Myocyte (in vitro differentiated cells): ENCODE measurements around the gene TCF3. TPM values are rescaled to one million over a fixed set of nuclear protein-coding genes. Genes with fewer than 3 reads are reported as not detected.

Experiments
- DNase-seq: peaks from one replicate; pipeline ENCODE4 v3.0.0-alpha.2; 2012; ENCODE audit warnings: low read depth
- total RNA-seq: library from RNA; depleted of rRNA; stranded (reverse); fragments of >200 nt; gene quantifications from 2 replicates; pipeline ENCODE4 v1.2.3, GENCODE V29; 2014

The TCF3 gene
- total RNA-seq, 1 donor from 2014 or later: 124 TPM

DNA sequence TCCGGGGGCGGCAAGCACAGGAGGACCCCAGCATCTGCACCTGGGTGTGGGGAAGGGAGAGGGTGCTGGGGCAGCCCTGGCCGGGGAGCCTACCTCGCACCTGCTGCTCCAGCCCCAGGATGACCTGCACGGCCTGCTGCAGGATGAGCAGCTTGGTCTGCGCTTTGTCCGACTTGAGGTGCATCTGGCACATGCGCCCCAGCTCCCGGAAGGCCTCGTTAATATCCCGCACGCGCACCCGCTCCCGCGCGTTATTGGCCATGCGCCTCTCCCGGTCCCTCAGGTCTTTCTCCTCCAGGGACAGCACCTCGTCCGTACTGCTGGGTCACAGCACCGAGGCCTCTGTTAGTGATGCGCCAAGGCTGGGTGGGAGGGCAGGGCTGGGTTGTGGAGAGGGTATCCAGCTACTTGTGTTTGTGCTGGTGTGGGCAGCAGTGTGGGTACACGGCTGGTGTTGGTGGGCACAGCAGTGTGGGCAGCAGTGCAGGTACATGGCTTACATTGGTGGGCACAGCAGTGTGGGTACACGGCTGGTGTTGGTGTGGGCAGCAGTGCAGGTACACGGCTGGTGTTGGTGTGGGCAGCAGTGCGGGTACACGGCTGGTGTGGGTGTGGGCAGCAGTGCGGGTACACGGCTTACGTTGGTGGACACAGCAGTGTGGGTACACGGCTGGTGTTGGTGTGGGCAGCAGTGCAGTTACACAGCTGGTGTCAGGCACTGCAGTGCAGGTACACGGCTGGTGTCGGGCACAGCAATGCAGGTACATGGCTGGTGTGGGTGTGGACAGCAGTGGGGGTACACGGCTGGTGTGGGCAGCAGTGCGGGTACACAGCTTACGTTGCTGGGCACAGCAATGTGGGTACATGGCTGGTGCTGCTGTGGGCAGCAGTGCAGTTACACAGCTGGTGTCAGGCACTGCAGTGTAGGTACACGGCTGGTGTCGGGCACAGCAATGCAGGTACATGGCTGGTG is 40.0 kb downstream of the TCF3 start:
- no peak for DNase-seq

DNA sequence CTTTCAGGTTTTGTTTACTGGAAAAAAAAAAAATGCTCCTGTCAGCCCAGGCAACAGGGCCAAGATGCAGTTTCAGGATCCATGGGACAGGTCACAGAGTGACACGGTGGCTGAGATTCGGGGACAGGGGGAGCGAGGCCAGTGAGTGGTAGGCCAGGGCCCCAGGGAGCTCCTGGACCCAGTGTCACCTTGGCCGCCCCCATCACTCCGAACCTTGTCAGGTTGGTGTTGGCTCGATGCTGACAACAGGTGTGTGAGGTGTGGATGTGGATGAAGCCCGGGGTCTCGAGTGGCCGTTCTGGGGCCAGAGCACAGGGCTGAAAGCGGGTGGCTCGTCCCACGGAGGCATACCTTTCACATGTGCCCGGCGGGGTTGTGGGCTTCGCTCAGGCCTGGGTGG is 41.1 kb downstream of the TCF3 start:
- DNase-seq: no peak

DNA sequence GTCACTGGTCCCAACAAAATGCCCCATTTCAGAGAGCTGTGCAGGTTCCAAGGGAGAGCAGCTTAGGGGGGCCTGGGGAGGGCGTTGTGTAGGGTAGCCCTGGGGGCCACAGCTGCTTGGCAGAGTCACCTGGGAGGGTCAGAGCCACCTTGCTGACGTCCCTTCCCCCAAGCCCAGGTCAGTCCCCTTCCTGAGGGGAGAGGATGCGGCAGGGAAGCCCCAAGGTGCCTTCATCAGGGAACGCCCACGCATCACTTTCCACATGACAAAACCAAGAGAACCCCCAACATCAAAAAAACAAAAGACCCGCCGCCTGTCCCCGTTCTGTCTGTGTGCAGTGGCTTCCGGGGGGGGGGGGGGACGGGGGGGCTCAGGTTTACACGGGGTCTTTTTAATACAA is 41.8 kb downstream of the TCF3 start:
- no peak for DNase-seq

DNA sequence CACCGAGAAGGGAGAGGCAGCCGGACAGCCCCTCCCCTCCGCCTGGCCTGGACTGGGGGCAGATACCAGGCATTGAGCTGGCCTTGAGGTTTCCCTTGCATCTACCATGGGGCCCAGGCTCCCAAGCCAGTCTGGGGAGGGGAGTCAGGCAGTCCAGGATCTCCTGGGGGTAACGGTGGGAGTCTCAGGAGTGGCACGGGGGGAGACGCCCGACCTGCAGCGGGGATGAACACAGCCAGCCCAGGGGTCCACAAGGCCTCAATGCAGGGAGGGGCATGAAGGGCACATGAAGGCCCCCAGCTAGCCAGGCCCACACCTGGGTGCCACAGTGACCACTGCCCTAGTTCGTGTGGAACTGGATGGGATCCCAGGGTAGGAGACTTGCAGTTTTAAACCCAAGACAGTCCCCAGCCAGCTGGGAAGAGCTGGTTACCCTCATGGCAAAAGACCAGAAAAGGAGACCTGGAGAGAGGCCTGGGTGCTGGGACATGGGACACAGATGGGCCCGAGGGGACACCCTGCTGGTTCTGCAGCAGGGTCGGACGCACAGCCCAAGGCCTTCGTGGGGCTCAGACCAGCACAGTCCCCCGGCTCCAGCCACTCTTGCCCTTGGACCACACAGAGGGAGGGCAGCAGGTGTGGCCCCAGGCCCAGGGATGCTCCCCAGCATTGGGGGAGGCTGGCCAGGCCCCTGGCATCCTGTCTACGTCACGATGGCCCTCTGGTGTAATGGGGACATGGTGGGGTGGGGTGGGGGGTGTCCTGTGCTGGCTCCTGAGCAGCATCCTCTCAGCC is 42.5 kb downstream of the TCF3 start:
- no peak for DNase-seq

DNA sequence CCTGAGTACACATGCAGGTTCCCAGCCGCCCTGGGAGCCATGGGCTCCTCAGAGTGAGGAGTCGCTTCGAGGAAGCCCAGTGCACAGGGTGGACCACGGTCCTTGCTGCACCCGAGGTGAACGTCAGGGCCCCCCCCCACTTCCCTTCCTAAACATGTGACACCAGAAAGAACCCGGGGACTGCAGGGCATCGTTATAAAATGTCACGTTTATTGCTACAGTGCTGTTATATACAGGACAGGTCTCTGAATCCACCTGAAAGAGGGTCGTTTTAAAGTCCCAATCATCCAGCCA is 43.4 kb downstream of the TCF3 start:
- DNase-seq: no peak

DNA sequence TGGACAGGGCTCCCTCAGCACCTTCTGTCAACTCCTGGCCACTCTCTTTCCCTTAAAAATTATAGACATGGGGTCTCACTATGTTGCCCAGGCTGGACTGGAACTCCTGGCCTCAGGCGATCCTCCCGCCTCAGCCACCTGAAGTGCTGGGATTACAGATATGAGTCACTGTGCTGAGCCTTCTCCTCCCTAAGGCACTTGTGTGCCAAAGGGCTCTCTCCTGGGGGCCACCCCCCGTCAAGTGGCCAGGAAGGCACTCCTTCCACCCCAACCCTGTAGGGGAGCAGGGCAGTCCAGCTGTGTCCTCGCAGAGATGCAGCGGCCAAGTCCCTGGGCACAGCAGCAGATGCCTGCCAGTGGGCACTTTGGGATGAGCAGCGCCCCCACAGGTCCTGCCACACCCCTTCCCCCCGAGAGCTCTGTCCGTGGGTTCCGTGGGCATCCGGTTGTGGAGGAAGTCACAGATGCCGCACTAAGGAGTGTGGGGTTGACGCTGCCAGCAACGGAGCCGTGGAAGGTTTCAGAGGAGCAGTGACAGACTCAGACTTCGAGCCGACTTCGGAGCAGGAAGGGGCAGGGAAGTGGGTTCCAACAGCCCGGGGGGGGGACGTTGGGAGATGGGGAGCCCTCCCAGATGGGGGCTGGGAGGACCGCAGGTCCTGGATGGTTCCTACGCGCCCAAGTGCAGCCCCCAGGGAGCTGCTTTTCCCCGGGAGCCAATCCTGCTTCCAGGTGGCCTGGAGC is 43.9 kb downstream of the TCF3 start:
- DNase-seq: no peak

DNA sequence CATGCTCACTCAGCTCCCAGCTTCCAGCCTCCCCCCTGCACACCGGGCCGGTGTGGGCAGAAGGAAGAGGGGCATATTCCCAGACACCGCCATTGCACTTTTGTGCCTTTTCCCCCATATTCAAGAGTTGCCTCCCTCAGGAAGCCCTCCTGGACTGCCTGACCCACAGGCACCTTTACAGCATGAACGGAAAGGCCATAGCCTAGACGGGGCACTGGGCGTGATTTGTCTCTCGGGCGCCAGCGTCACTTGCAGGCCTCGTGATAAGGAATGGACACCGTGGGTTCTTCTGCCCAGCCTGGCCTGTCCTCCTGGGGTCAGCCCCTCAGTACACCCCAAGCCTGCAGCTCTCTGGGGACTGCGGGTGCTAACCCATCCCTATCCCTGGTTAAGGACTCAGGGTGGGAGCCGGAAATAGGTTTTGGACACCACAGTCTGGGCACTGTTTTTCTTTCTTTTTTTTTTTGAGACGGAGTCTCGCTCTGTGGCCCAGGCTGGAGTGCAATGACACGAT is 46.2 kb downstream of the TCF3 start:
- no peak for DNase-seq

DNA sequence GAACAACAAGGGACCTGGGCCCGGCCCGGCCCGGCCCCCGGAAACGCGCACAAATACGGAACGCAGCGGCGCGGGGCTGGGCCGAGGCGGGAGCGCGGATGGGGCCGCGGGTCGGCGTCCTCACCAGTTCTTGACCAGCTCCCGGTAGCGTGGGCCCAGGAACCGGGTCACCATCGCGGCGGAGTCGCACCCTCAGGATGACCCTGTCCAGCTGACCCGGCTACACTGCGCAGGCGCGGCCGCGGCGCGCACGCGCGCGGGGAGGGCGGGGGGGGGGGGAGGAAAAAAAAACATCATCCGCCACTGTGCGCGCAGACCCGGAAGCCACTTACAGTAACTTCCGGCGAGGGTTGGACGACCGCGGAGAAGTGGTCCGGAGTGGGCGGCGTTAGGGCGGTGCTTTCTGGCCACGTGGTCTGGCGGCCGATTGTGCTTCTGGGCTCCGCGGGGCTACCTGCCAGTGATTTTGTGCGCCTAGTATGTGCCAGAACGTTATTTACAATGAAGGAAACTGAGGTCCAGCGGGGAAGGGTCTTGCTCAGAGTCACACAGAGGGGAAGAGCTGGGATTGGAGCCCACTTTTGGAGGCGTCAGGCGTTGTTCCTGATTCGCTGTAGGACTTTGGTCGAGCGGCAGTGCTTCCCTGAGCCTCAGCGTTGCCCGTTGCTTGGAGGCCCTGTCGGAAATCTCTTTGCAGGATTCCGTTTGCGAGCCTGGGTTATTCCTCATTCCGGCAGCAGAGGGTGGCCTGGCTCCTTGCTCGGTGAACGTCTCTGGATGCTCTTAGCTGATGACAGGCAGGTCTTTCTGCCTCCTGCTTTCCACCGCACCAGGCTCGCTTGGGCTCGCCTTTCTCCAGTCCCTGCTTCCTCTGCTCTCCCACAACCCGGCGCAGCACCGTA is 46.9 kb downstream of the TCF3 start, which contains the start of gene UQCR11:
Gene UQCR11, minus strand, starts transcription at position 227 of the 902 bp plus-strand sequence. Its CDS starts 53 bp downstream, at position 174.
- DNase-seq: peak; percentile 95

DNA sequence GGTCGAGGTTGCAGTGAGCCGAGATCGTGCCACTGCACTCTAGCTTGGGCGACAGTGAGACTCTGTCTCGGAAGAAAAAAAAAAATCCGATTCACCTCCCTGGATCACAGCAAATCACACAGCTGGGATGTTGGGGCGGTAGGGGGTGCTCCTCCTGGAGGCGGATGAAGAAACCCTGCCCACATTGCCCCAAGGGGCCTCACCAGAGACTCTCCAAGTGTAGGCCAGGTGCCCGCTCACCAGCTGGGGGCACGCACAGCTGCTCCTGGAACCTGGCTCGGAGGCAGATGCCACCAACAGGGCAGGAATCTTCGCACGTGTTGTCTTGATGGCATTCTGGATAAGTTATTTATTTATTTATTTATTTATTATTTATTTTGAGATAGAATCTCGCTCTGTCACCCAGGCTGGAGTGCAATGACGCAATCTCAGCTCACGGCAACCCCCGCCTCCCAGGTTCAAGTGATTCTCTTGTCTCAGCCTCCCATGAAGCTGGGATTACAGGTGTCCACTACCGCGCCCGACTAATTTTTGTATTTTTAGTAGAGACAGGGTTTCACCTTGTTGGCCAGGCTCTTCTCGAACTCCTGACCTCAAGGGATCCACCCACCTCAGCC is 50.2 kb downstream of the TCF3 start:
- no peak for DNase-seq

DNA sequence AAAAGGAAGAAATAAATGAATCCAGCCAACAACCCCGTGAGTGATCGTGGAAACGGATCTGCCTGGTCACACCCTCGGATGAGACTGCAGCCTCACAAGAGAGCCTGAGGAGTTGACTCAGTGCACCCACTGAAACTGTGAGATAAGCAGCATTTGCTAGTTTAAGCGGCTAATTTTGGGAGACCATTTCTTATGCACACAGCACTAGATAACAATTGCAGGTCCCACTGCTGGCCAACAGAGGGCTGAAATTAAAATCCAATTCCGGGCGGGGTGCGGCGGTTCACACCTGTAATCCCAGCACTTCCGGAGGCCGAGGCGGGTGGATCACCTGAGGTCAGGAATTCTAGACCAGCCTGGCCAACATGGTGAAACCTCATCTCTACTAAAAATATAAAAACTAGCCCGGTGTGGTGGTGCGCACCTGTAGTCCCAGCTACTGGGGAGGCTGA is 50.8 kb downstream of the TCF3 start:
- no peak for DNase-seq

DNA sequence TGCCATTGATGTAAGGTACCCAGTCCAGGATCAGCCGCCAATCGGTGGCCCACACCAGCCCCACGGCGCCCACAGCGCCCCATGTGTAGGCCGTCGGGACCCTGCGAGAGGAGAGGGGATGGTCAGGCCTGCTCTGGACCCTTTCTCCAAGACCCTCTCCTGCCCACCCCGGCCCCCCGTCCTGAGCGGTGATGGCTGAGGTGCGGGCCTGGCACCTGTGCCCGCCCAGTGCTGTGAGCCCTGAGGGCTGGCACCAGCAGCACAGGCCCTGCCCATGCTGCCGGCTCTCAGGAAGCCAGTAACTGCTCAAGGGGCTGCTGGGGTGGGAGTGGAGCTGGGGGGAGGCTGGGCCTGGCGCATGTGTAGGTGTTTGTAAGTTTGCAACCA is 53.0 kb downstream of the TCF3 start:
- no peak for DNase-seq

DNA sequence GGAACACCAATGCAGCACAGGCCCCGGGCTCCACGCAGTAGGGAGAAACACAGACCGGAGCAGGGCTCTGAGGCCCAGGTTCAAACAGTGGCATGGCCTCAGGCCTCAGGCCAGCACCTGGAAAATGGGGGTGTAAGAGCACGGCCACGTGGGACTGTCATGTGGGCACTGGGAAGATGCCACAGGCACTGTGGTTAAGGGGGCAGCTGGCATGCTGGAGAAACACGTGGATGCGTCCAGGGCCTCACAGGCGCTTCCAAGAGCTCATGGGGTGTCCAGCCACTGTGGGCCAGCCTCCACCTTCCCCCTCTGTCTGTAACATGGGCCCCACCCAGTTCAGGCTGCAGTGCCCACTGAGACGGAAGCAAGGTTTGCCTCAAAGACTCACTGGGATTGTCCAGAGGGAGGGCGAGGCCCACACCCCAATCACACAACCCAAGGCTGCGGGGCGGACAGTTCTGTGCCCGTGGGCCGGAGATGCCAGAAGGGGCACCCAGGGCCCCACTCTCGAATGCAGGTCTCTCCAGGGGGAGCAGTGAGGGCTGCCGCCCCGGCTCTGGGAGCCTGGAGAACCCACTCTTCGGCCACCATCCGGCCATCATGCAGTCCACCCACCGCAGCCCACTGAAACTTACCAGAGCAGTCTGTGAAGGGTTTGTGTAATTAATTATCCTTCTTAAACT is 53.5 kb downstream of the TCF3 start:
- DNase-seq: peak; percentile 28

DNA sequence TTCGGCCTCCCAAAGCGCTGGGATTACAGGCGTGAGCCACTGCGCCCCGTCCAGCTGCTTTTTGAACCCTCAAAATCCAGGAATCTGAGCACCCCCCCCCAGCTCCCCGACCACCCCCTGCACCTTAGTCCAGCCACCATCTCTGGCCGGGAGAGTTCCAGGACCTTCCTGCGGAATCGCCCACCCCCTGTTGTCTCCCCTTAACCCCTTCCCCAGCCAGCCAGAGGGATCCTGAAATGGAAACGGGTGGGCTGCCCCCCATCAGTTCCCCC is 59.0 kb downstream of the TCF3 start:
- DNase-seq: no peak

DNA sequence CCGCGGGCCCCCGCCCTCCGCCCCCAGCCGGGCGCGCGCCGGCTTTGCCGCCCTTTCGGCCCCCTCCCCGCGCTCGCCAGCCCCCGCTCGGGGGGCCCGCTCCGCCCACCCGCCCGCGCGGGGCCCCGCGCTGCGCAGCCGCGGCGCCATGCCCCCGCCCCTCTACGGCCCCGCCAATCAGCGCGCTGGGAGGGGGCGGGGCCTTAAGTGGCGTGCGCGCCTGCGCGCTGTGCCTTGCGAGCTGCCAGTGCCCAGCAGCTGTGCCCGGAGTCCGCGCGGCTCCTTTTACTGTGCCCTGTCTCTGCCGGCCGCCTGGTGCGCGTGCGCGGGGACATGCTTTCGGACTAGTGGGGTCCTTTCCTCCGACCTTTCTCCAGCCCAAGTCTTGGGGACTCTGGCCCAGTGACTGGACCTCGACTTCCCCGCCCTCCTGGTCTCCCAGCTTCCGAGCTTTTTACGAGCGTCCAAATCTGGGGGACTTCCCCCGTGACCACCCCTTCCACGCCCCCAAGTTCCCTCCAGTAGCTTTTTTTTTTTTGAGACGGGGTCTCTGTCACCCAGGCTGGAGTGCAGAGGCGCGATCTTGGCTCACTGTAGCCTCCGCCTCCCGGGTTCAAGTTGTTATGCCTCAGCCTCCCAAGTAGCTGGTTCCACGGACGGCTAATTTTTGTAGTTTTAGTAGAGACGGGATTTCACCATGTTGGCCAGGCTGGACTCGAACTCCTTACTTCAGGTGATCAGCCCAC is 59.5 kb downstream of the TCF3 start, which contains the start of gene MBD3:
Gene MBD3, minus strand, starts transcription at position 111 of the 746 bp plus-strand sequence. CDS start 234 bp downstream, outside the sequence.
- peak; percentile 95 for DNase-seq

DNA sequence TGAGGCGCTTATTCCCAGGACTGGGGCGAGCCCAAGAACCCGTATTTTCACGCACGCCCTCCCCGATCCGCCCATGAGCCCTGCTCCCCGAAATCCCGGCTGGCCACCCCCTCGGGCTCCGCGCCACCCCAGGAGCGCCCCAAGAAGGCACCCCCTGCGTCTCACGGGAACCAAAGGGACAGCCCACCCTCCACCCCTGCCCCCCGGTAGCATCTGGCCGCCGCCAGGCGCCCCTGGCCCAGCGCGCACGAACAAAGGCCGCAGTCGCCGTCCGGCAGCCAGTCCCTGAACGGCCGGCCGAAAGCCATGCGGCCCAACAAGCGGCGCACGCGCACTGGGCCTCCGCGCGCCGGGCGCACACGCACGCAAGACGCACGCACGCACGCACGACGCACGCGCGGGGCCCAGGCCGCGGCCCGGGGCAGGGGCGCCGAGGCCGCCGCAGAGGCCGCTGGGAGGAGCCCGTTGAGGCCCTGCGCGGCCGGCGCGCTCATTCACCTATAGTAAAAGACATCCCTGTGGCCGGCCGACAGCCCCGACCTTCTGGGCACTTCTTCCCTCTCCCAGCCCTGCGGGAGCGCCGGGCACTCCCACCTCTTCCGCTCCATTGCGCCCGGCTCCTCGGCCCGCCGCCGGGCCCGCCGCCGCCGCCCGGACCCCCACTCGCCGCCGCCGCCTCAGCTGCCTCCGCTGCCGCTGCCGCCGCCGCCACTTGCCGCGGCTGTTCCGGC is 60.2 kb downstream of the TCF3 start:
- DNase-seq: peak; percentile 92

DNA sequence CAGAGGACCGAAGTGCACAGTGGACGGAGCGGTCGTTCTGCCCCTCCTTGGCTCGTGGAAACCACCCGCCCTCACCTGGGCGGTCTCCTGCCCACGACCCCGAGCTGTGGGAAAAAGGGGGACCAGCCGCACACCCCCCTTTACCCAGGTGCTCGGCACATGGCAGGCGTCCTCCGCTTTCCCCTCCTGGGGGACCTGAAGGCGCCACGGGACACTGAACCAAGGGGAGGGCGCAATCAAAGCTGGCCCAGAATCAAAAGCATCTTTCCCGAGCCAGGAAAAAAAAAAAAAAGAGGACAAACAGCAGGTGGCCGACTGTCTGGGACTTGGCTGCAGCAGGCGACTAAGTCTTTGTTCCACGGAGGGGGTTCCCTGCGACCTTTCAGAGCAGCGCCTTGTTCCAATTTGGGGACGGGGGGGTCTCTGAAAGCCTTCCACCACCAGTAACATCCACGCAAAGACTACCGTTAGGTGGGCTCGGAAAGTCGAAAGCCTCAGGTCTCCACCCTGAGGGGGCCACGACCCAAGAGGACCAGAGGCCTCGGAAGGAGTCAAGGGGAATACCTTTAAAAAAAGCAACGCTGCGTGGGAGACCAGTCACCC is 60.9 kb downstream of the TCF3 start:
- peak; percentile 65 for DNase-seq

DNA sequence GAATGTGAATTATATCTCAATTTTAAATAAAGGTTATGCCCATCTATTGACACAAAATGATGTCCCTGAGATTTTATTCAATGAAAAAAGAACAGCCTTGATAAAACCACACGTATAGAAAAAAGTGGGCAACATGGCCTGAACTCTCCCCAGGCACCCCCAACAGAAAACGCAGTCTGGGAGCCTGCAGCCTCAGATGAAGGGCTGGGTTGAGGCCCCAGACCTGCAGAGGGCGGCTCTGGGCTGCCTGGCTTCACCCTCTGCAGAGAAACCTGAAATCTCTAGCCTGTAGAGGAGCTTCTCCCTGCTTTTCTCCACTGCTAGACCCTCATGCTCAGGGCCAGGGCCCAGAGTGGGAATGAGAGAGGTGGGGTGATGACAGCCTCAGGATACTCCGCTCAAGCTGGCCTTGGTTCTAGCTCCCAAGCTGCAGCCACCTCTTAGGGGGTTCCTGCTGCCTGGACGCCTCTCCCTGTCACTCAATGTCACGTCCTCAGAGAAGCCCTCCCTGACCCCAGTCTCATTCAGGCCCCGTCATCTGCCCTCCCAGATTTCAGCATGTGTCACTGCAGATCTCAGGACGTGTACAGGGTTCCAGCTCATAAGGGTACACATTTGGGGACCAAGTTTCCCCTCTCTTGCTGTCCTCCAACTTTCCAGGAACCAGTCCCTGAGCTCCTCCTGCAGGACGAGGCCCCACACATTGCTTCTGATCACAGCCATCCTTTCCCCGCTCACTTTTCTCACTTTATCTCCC is 61.6 kb downstream of the TCF3 start:
- peak; percentile 37 for DNase-seq
